GM19463 (cell line): ENCODE measurements around the gene ANGPTL3.
"Not testable (repeated sequence)": the region's sequence is repeated elsewhere in the genome, so short reads cannot be mapped to it uniquely, and the experiment has no call there.

ENCODE experiments used
- ATAC-seq: cut with Tn5 transposase; IDR thresholded peaks from one replicate; pipeline ENCODE4 v1.9.1; 2021; ENCODE audit warnings: mild to moderate bottlenecking, moderate library complexity; ENCODE audit not compliant: unreplicated experiment

Gene ANGPTL3, protein sequence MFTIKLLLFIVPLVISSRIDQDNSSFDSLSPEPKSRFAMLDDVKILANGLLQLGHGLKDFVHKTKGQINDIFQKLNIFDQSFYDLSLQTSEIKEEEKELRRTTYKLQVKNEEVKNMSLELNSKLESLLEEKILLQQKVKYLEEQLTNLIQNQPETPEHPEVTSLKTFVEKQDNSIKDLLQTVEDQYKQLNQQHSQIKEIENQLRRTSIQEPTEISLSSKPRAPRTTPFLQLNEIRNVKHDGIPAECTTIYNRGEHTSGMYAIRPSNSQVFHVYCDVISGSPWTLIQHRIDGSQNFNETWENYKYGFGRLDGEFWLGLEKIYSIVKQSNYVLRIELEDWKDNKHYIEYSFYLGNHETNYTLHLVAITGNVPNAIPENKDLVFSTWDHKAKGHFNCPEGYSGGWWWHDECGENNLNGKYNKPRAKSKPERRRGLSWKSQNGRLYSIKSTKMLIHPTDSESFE

DNA sequence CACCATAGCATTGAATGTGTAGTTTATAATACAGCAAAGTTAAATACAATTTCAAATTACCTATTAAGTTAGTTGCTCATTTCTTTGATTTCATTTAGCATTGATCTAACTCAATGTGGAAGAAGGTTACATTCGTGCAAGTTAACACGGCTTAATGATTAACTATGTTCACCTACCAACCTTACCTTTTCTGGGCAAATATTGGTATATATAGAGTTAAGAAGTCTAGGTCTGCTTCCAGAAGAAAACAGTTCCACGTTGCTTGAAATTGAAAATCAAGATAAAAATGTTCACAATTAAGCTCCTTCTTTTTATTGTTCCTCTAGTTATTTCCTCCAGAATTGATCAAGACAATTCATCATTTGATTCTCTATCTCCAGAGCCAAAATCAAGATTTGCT lies at the start of gene ANGPTL3:
ANGPTL3 (plus strand) TSS at position 240 of the 400 bp plus-strand sequence; CDS start at position 287, 47 bp downstream.
- ATAC-seq, result no peak

DNA sequence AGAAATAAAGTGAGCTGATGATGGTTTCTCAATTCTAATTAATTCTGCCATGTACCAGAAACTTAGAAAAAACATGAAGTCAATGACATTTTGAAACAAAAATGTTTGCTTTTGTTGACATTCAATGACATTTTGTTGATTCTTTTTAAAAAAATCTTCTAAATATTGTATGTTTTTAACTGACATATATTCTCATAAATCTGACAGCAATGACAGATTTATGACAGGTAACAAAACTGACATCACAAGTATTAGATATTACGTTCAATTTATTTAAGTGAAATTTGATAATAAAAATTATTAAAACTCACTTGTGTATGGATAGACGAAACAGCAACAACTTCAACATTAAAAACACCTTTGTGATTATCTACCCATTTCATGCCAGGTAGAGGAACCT lies 36.0 kb upstream of the ANGPTL3 start:
- ATAC-seq, result no peak

DNA sequence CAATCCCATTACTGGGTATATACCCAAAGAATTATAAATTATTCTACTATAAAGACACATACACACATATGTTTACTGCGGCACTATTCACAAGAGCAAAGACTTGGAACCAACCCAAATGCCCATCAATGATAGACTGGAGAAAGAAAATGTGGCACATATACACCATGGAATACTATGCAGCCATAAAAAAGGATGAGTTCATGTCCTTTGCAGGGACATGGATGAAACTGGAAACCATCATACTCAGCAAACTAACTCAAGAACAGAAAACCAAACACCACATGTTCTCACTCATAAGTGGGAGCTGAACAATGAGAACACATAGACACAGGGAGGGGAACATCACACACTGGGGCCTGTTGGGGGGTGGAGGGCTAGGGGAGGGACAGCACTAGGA lies 30.1 kb upstream of the ANGPTL3 start:
- ATAC-seq, result not testable (repeated sequence)

DNA sequence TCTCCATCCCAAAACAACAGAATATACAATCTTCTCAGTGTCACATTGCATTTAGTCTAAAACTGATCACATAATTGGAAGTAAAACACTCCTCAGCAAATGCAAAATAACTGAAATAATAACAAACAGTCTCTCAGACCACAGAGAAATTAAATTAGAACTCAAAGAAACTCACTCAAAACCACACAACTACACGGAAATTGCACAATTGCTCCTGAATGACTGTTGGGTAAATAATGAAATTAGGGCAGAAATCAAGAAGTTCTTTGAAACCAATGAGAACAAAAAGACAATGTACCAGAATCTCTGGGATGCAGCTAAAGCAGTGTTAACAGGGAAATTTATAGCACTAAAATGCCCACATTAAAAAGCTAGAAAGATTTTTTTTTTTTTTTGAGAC lies 29.4 kb upstream of the ANGPTL3 start:
- not testable (repeated sequence) for ATAC-seq

DNA sequence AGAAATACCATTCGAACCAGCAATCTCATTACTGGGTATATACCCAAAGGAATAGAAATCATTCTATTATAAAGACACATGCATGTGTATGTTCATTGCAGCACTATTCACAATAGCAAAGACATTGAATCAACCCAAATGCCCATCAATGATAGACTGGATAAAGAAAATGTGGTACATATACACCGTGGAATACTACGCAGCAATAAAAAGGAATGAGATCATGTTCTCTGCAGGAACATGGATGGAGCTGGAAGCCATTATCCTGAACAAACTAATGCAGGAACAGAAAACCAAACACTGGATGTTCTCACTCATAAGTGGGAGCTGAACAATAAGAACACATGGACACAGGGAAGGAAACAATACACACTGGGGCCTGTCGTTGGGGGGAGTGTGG lies 25.8 kb upstream of the ANGPTL3 start:
- ATAC-seq, result not testable (repeated sequence)

DNA sequence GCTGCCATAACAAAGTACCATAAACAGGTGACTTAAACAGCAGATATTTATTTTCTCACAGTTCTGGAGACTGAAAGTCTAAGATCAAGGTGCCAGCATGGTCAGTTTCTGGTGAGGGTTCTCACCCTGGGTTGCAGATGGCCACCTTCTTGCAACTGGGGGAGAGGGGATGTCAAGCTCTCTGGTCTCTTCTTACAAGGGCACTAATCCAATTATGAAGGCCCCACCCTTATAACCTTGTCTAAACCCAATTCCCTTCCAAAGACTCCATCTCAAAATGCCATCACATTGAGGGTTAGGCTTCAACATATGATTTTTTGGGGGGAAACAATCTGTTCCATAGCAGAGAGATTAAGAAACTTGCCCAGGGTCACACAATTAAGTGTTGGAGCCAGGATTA lies 24.8 kb upstream of the ANGPTL3 start:
- no peak for ATAC-seq

DNA sequence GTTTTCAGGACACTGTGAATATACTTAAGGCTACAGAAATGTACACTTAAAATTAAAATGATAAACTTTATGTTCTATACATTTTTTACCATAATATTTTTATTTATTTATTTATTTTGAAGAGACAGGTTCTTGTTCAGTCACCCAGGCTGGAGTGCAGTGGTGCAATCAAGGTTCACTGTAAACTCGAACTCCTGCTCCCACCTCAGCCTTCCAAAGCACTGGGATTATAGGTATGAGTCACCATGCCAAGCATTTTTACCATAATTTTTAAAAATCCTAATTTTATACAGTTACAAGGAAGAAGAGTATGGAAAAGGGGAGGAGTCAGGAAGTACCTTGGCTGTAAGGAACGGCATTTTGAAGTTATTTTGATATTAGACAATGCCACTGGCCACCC lies 23.6 kb upstream of the ANGPTL3 start:
- no peak for ATAC-seq

DNA sequence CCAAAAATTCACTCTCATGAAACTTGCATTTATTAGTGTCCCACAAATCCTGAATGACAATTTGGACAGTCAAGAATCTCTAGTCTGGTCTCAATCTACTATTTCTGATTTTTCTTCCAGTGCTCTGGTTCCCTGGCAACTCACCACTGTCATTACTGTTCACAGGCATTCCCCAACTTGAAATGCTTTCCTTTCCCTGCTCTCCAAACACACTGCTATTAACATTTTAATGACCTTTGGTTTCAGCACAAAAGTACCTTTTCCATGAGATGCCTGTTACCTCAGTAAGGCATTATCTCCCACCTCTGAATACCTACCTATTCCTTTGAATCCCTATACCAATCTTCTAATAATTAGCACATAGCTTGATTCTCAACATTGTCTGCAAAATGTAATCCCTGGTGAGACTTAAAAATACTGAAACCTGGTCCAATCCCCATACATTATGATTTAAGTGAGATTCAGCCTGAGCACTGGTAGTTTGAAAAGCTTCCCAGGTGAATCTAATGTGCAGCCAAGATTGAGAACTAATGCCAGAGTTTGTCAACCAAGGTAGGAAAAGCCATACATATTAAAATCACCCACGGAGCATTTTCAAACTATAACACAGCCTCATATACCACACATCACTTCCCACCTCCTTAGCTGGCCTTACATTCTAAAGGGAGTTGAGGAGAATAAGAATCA lies 11.7 kb upstream of the ANGPTL3 start:
- ATAC-seq, result no peak

DNA sequence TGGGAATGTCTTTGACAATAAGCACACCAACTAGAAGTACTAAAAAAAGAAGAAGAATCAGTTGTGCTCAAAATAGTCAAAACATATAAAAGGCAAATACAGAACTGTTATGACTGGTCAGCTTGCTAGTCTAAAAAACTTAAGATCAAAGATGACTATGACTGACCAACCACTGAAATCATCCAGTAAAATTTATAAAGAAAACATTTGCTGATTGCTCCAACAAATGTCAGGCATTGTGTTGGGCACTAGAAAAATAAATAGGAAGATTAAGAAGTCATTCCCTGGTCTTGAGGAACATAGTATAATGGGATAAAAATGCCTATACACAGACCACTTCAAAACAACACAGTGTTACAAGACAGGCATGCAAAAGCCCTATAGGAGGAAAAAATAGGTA lies 9.3 kb upstream of the ANGPTL3 start:
- no peak for ATAC-seq

DNA sequence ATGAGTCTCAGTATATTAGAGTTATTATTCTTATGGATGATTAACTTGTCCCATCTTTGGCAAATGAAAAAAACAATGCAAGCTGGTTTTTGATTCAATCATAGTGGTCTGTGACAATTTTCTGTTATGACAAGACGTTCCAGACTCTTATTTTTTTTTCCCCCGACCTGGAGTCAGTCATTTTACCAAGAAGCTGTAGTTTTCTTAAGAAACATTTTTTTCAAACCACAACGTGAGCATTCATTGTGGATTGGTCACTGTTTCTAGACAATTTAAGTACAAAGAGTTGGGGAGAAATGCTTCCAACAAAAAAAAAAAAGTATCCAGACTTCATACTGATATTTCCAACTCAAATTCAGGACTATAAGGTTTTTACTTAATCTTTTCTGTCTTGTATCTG lies 8.0 kb upstream of the ANGPTL3 start:
- ATAC-seq, result no peak

DNA sequence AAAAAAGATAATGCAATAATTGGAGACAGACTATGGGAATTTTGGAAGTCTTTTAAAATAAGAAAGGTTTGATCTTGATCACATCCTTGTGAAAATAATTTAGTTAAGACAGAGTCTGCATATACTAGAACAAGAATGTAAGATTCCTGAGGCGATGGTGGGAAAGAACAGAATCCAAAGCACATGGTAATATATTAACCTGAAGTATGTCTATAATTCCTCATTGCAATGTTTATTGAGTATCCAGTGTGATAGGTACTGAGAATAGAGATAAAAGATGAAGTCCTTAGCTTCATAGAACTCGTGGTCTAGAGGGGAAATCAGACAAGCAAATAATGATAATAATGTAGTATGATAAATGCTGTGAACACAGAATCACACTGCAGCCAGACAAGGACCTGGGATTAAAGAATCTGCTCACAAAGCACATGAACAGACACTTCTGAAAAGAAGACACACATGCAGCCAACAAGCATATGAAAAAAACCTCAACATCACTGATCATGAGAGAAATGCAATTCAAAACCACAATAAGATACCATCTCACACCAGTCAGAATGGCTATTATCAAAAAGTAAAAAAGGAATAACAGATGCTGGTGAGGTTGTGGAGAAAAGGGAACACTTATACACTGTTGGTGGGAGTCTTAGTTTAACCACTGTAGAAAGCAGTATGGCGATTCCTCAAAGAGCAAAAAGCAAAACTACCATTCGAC lies 6.9 kb upstream of the ANGPTL3 start:
- ATAC-seq, result no peak

DNA sequence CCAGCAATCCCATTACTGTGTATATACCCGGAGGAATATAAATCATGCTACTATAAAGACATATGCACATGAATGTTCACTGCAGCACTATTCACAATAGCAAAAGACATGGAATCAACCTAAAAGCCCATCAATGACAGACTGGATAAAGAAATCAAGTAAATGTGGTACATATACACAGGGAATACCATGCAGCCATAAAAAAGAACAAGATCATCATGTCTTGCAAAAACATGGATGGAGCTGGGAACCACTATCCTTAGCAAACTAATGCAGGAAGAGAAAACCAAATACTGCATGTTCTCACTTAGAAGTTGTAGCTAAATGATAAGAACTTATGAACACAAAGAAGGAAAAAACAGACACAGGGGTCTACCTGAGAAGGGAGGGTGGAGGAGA lies 6.4 kb upstream of the ANGPTL3 start:
- ATAC-seq, result no peak

DNA sequence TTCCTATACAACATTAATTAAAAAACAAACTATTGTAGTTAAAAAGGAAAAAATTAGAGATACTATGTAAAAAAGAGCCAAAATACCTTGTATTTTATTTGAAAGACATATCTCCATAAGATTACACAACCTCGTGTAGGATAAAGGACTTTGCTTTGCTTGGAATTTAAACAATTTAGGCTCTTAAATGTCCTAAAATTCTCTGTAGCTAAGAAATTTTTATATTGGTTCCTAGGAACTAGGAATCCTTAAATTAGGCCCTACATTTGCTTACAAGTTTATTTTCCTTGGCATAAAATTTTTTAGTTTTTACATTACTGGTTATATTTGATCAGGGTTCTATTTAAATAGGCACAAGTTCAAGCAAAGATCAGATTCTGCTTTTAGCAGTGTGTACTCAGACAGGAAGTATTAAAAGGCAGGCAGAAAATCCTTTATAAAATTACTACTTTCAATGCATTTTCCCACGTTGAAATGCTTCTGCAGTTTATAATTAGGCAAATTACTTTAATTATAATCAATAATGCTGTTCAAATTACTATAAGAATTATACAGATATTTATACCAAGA lies 3.4 kb upstream of the ANGPTL3 start:
- ATAC-seq, result no peak

DNA sequence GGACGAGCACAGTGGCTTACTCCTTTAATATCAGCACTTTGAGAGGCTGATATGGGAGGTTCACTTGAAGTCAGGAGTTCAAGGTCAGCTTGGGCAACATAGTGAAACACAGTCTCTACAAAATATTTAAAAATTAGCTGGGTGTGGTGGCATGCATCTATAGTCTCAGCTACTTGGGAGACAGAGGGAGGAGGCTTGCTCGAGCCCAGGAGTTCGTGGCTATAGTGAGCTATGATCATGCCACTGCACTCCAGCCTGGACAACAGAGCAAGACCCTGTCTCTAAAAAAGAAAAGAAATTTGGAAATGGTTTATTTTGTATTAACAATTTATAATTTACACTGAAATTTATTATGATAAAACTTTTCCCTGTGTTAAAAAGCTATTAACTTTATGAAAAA lies 1.7 kb upstream of the ANGPTL3 start:
- ATAC-seq, result no peak

DNA sequence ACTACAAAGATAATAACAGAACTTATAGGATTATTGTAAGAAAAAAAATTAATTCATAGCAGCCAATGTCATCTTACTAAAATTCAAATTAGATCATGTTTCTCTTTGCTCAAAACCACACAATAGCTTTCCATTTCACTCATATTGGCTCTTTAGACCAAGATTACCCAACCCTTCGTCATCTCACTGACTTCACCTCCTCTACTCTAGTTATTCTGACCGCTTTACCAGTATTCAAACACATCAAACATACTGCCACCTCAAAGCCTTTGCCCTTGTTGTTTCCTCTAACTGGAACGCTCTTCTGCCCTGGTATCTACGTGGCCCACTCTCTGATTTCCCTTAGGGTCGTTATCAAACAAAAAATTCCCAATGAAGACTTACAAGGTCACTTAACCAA lies 1.7 kb downstream of the ANGPTL3 start:
- ATAC-seq, result no peak

DNA sequence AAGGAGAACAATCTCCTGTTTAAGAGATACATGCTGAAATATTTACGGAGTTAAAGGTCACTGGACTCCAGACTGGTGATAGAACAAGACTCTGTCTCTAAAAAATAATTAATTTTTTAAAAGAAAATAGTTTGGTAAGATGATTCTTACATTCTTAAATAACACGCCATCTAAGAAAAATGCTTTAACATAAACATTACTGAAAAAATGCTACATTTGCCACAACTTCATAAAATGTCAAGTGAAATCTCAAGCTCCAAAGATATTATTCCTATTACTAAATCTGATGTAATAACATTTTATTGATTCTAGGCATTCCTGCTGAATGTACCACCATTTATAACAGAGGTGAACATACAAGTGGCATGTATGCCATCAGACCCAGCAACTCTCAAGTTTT lies 4.1 kb downstream of the ANGPTL3 start:
- no peak for ATAC-seq

DNA sequence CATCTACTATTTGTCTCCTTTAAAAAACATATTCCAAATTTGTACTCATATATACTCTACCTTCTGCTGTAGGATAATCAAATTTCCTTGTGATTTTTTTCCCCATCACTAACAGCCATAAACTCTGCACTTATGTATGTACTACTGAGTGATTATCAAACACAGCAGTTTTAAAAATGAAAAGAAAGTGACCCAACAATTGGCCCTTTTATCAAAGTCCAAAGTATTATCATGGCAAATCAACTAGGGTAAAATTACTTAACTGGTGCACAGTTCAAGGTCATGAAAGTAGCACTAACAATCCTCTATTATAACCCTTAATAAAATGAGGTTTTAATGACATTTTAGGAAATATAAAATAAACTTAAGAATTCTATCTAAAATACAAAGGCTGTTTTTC lies 11.6 kb downstream of the ANGPTL3 start:
- no peak for ATAC-seq

DNA sequence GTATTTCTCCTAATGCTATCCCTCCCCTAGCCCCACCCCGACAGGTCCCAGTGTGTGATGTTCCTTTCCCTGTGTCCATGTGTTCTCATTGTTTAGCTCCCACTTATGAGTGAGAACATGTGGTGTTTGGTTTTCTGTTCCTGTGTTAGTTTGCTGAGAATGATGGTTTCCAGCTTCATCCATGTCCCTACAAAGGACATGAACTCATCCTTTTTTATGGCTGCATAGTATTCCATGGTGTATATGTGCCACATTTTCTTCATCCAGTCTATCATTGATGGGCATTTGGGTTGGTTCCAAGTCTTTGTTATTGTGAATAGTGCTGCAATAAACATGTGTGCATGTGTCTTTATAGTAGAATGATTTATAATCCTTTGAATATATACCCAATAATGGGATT lies 13.3 kb downstream of the ANGPTL3 start:
- not testable (repeated sequence) for ATAC-seq

DNA sequence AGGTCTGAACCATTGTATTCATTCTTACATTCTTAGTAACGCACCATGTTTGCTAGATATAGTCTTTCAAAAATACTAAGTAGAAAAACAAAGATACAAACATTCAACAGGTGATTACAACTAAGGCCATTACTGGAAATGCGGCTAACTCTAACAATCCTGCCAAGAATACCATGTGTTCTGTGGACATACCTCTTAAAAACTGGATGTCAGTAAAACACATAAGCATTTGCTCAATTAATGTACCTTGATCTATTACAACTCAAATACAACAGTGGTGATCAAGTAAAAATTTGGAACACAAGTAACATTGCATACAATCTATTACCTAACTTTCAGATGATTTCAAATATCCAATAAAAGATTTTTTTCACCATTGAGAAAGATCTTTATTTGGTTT lies 15.4 kb downstream of the ANGPTL3 start:
- ATAC-seq, result no peak

DNA sequence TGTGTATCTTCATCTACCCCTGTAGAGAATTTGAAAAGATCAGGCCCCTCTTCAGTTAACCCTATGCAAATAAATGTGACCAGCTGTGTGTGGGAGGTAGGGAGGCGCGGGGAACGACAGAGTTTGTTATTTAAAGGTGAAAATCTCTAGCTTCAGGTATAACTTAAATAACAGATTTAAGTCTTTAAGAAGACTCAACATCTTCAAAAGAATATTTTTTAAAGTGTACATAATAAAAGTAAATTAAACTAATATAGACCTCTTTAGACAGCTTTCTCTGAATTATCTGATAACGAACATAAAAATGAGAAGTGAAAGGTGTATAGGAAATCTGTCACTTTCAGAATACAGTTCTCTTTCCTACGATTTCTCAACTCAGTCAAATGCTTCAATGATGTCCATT lies 16.0 kb downstream of the ANGPTL3 start:
- peak; percentile 89 for ATAC-seq

DNA sequence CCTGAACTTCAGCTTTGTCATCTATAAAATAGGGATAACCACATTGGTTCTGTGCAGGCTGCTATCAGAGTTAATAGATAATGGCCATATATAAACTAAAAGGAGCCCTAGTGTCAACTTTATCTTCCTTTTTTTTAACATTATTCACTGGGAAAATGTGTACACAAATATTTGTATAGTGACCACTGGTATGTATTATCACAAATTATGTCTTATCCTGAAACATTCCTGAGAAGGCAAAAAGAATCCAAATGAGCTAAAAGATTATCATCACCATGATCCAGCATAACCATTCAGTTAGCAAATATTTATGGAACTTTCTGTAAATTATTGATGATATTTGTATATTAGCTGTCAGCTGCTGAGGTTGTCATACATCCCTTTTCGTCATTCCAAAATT lies 16.6 kb downstream of the ANGPTL3 start:
- peak; percentile 6 for ATAC-seq
